H9 (cell line): ENCODE data around the gene NEURL2. TPM values are rescaled to one million over a fixed set of nuclear protein-coding genes. Genes with fewer than 3 reads are reported as not detected.

ENCODE experiments used
- DNase-seq: peaks from one replicate; pipeline ENCODE4 v3.0.0-alpha.2; 2017
- H2AFZ ChIP-seq: one replicate; pipeline ENCODE4 v1.6.1; 2013; ENCODE audit warnings: mild to moderate bottlenecking, low read length, control low read depth, moderate library complexity
- H2AK5ac ChIP-seq: 2 replicates; pipeline ENCODE4 v1.6.1; 2013; ENCODE audit warnings: low read length, control low read depth, mixed read lengths; ENCODE audit not compliant: insufficient read length
- H2BK120ac ChIP-seq: one replicate; pipeline ENCODE4 v1.6.1; 2013; ENCODE audit warnings: low read depth, mild to moderate bottlenecking, low read length, control low read depth, inconsistent platforms; ENCODE audit not compliant: poor library complexity, severe bottlenecking
- H2BK12ac ChIP-seq: 2 replicates; pipeline ENCODE4 v1.6.1; 2013; ENCODE audit warnings: low read length, control low read depth, mixed read lengths, low read depth; ENCODE audit not compliant: insufficient read length
- H2BK15ac ChIP-seq: 2 replicates; pipeline ENCODE4 v1.6.1; 2013; ENCODE audit warnings: low read depth, low read length, control low read depth
- H2BK20ac ChIP-seq: one replicate; pipeline ENCODE4 v1.6.1; 2013; ENCODE audit warnings: low read depth, mild to moderate bottlenecking, low read length, control low read depth, inconsistent platforms; ENCODE audit not compliant: poor library complexity, severe bottlenecking
- H2BK5ac ChIP-seq: 2 replicates; pipeline ENCODE4 v1.6.1; 2013; ENCODE audit warnings: low read length, control low read depth, mixed read lengths; ENCODE audit not compliant: insufficient read length
- H3K14ac ChIP-seq: 2 replicates; pipeline ENCODE4 v1.6.1; 2013; ENCODE audit warnings: low read length, control low read depth; ENCODE audit not compliant: insufficient read depth
- H3K18ac ChIP-seq: 2 replicates; pipeline ENCODE4 v1.6.1; 2013; ENCODE audit warnings: low read depth, mild to moderate bottlenecking, mixed read lengths, low read length, control low read depth; ENCODE audit not compliant: insufficient read length
- H3K23ac ChIP-seq: 2 replicates; pipeline ENCODE4 v1.6.1; 2013; ENCODE audit warnings: low read length, control low read depth, mixed read lengths, low read depth; ENCODE audit not compliant: insufficient read length
- H3K23me2 ChIP-seq: 2 replicates; pipeline ENCODE4 v1.6.1; 2013; ENCODE audit warnings: low read depth, mild to moderate bottlenecking, mixed read lengths, low read length, control low read depth; ENCODE audit not compliant: insufficient read length, poor library complexity, severe bottlenecking
- H3K27ac ChIP-seq: 2 replicates; pipeline ENCODE4 v1.5.1; 2013; ENCODE audit warnings: low read length, control low read depth, mixed read lengths, low read depth; ENCODE audit not compliant: insufficient read length
- H3K27me3 ChIP-seq: 2 replicates; pipeline ENCODE4 v1.6.1; 2013; ENCODE audit warnings: low read length, control low read depth, inconsistent platforms; ENCODE audit not compliant: insufficient read depth
- H3K4ac ChIP-seq: 2 replicates; pipeline ENCODE4 v1.6.1; 2013; ENCODE audit warnings: low read depth, mild to moderate bottlenecking, control low read depth, inconsistent platforms, low read length, moderate library complexity
- H3K4me1 ChIP-seq: 2 replicates; pipeline ENCODE4 v1.6.1; 2013; ENCODE audit warnings: low read length, control low read depth, inconsistent platforms; ENCODE audit not compliant: insufficient read depth
- H3K4me2 ChIP-seq: 2 replicates; pipeline ENCODE4 v1.6.1; 2013; ENCODE audit warnings: low read length, control low read depth, mixed read lengths; ENCODE audit not compliant: insufficient read length, insufficient read depth
- H3K56ac ChIP-seq: 2 replicates; pipeline ENCODE4 v1.6.1; 2013; ENCODE audit warnings: low read depth, mild to moderate bottlenecking, mixed read lengths, low read length, control low read depth; ENCODE audit not compliant: insufficient read length
- H3K79me1 ChIP-seq: 2 replicates; pipeline ENCODE4 v1.6.1; 2013; ENCODE audit warnings: low read depth, mild to moderate bottlenecking, moderate library complexity, low read length, control low read depth, inconsistent platforms; ENCODE audit not compliant: insufficient read depth, poor library complexity, severe bottlenecking
- H3K79me2 ChIP-seq: 2 replicates; pipeline ENCODE4 v1.6.1; 2013; ENCODE audit warnings: low read length, control low read depth, inconsistent platforms; ENCODE audit not compliant: insufficient read depth
- H3K9ac ChIP-seq: 2 replicates; pipeline ENCODE4 v1.6.1; 2013; ENCODE audit warnings: low read length, control low read depth, mixed read lengths; ENCODE audit not compliant: insufficient read length; ENCODE audit errors: extremely low read depth
- H3K9me3 ChIP-seq: one replicate; pipeline ENCODE4 v1.6.1; 2013; ENCODE audit warnings: low read depth, low read length, inconsistent platforms; ENCODE audit not compliant: control insufficient read depth
- H3T11ph ChIP-seq: one replicate; pipeline ENCODE4 v1.6.1; 2013; ENCODE audit warnings: mild to moderate bottlenecking, low read length, control low read depth, inconsistent platforms
- H4K20me1 ChIP-seq: one replicate; pipeline ENCODE4 v1.6.1; 2013; ENCODE audit not compliant: control insufficient read depth, insufficient read length, insufficient read depth
- H4K5ac ChIP-seq: 2 replicates; pipeline ENCODE4 v1.6.1; 2013; ENCODE audit warnings: low read depth, mild to moderate bottlenecking, mixed read lengths, low read length, control low read depth; ENCODE audit not compliant: insufficient read length
- H4K8ac ChIP-seq: replicated peaks from 2 replicates; pipeline ENCODE4 v1.6.1; 2013; ENCODE audit warnings: low read length, control low read depth, mixed read lengths, low read depth; ENCODE audit not compliant: insufficient read length
- H4K91ac ChIP-seq: 2 replicates; pipeline ENCODE4 v1.6.1; 2013; ENCODE audit warnings: low read depth, mild to moderate bottlenecking, moderate library complexity, mixed read lengths, low read length, control low read depth; ENCODE audit not compliant: insufficient read length
- H3K27ac Mint-ChIP-seq, 3 experiments: 2 replicates in 2 of 3; 3 replicates in 1 of 3; pipeline ENCODE4 v1.8.0; 2020 to 2021; ENCODE audit warnings: mixed read lengths in 3 of 3, mild to moderate bottlenecking in 1 of 3, moderate library complexity in 1 of 3
- H3K27me3 Mint-ChIP-seq: 2 replicates; pipeline ENCODE4 v1.8.0; 2021; ENCODE audit warnings: low read depth, mild to moderate bottlenecking, moderate library complexity, mixed read lengths
- H3K36me3 Mint-ChIP-seq, 3 experiments: 2 replicates in 2 of 3; 3 replicates in 1 of 3; pipeline ENCODE4 v1.8.0; 2020 to 2021; ENCODE audit warnings: low read depth in 3 of 3, mixed read lengths in 3 of 3; ENCODE audit not compliant: insufficient read depth in 1 of 3
- H3K4me1 Mint-ChIP-seq, 2 experiments: 2 replicates each; pipeline ENCODE4 v1.8.0; 2020; ENCODE audit warnings: mixed read lengths in 2 of 2
- H3K4me3 Mint-ChIP-seq, 2 experiments: 2 replicates in 1 of 2; 3 replicates in 1 of 2; pipeline ENCODE4 v1.8.0; 2020 to 2021; ENCODE audit warnings: mild to moderate bottlenecking in 2 of 2, mixed read lengths in 2 of 2, moderate library complexity in 1 of 2
- H3K9me3 Mint-ChIP-seq, 2 experiments: 2 replicates in 1 of 2; 3 replicates in 1 of 2; pipeline ENCODE4 v1.8.0; 2020; ENCODE audit warnings: mild to moderate bottlenecking in 2 of 2, mixed read lengths in 2 of 2, moderate library complexity in 1 of 2
- CTCF ChIP-seq: fragments of 200-600 bp; sonication (generic); conservative IDR thresholded peaks from 3 replicates; pipeline ENCODE4 v1.8.0; 2021; ENCODE audit warnings: antibody characterized with exemption, mild to moderate bottlenecking
- WGBS: extraction: QIAGEN DNeasy Blood & Tissue Kit; methylation state at CpG from one replicate; pipeline ENCODE4 v1.1.7; 2013; ENCODE audit warnings: missing lambda C conversion rate, low lambda C conversion rate, mixed read lengths; ENCODE audit not compliant: insufficient read length; ENCODE audit errors: extremely low coverage; 5-methylcytosine and 5-hydroxymethylcytosine counted together
- total RNA-seq: library from RNA; stranded (reverse); gene quantifications from 2 replicates; pipeline ENCODE4 v1.2.1, GENCODE V29; 2021

Gene NEURL2
- total RNA-seq, 1 experiment from 2014 or later = 5.4 TPM

GRCh38 chr20:45921337-45922189 lies 30.6 kb upstream of the NEURL2 start:
- Histone ChIP-seq H3K79me2 (no peaks in the 10 kb centered on the region), H2AK5ac (no peak overlapping the region), H4K5ac (no peak overlapping the region), H3K18ac (no peak overlapping the region), H2AFZ (no peak overlapping the region), H4K20me1 (no peaks in the 10 kb centered on the region), H3T11ph (no peak overlapping the region), H3K27me3 (no peaks in the 10 kb centered on the region), H3K23me2 (no peaks in the 10 kb centered on the region), H4K8ac (no peak overlapping the region), H3K9me3 (no peaks in the 10 kb centered on the region), H2BK5ac (no peak overlapping the region), H2BK15ac (no peak overlapping the region), H4K91ac (no peak overlapping the region), H2BK20ac (no peak overlapping the region), H3K27ac (no peak overlapping the region), H3K14ac (no peak overlapping the region), H3K56ac (no peak overlapping the region), H2BK120ac (no peak overlapping the region), H3K4me1 (no peaks in the 10 kb centered on the region), H3K4me2 (no peak overlapping the region), H3K79me1 (no peaks in the 10 kb centered on the region), H2BK12ac (no peak overlapping the region), H3K4ac (no peak overlapping the region), H3K23ac (no peak overlapping the region), H3K9ac (no peak overlapping the region)
- WGBS = no CpG with 5 or more reads among the region's 11 CpGs
- no peak overlapping the region for H3K4me3 Mint-ChIP-seq
- no peak for TF ChIP-seq CTCF
- no peaks in the 10 kb centered on the region for H3K36me3 Mint-ChIP-seq
- DNase-seq = no peak
- no peaks in the 10 kb centered on the region for H3K9me3 Mint-ChIP-seq
- peaks cover 15 to 26% of the 10 kb centered on the region in 2 experiments for H3K4me1 Mint-ChIP-seq
- peaks cover 6% of the 10 kb centered on the region for H3K27me3 Mint-ChIP-seq
- H3K27ac Mint-ChIP-seq = no peak overlapping the region
